HepG2 (cell line): ENCODE data around the gene CAPN9.

ENCODE experiments used
- E2F5 ChIP-seq: sonication (generic); formaldehyde crosslinking; conservative IDR thresholded peaks from 2 replicates; pipeline ENCODE4 v1.4.0; 2020; ENCODE audit warnings: missing genetic modification reagents
- EP300 ChIP-seq, 3 experiments: sonication (generic) in 1 of 3; formaldehyde crosslinking in 1 of 3; IDR thresholded peaks; 2 replicates each; pipeline versions ENCODE4 v1.5.1 to v1.6.1; 2011 to 2020; ENCODE audit warnings: low read depth in 2 of 3, low read length in 2 of 3, borderline replicate concordance in 1 of 3, improper control_type of control experiment in 1 of 3, mild to moderate bottlenecking in 1 of 3, missing genetic modification reagents in 1 of 3, moderate library complexity in 1 of 3
- FOXA3 ChIP-seq: IDR thresholded peaks from 2 replicates; pipeline ENCODE4 v1.6.1; 2016; ENCODE audit warnings: missing genetic modification reagents, missing compliant biosample characterization
- FOXK1 ChIP-seq: sonication (generic); formaldehyde crosslinking; IDR thresholded peaks from 2 replicates; pipeline ENCODE4 v1.4.0; 2020; ENCODE audit warnings: low read depth, missing genetic modification reagents, borderline replicate concordance
- KDM5B ChIP-seq: sonication (generic); formaldehyde crosslinking; IDR thresholded peaks from 2 replicates; pipeline ENCODE4 v1.4.0; 2020; ENCODE audit warnings: missing genetic modification reagents, mild to moderate bottlenecking, borderline replicate concordance
- MEIS1 ChIP-seq: sonication (generic); formaldehyde crosslinking; IDR thresholded peaks from 2 replicates; pipeline ENCODE4 v1.9.0; 2021; ENCODE audit warnings: mild to moderate bottlenecking, missing genetic modification reagents, moderate library complexity, borderline replicate concordance
- POLR2A ChIP-seq, 2 experiments: IDR thresholded peaks; 2 replicates each; pipeline ENCODE4 v1.6.1; 2011; ENCODE audit warnings: low read depth in 2 of 2, low read length in 2 of 2, mild to moderate bottlenecking in 1 of 2, moderate library complexity in 1 of 2; ENCODE audit not compliant: insufficient read depth in 1 of 2
- ZNF10 ChIP-seq: sonication (generic); formaldehyde crosslinking; IDR thresholded peaks from 2 replicates; pipeline ENCODE4 v1.4.0; 2020; ENCODE audit warnings: mild to moderate bottlenecking, low read depth, missing genetic modification reagents, borderline replicate concordance

- TF ChIP-seq FOXK1 (no peak), POLR2A (IDR thresholded peaks at IDR 0.05; ENCODE audit: insufficient read depth in 1 of 2, low read depth in 2 of 2, low read length in 2 of 2) (no peak), E2F5 (CRISPR knock-in tag) (no peak), FOXA3 (CRISPR knock-in tag) (no peak), ZNF10 (CRISPR knock-in tag) (no peak), KDM5B (no peak), EP300 (IDR thresholded peaks at IDR 0.05; ENCODE audit: low read depth in 2 of 2, low read length in 2 of 2) (no peak), EP300 (CRISPR knock-in tag; IDR thresholded peaks at IDR 0.05; ENCODE audit: borderline replicate concordance) (no peak), MEIS1 (CRISPR knock-in tag) (no peak)
These were observed 3.3 kb upstream of the CAPN9 start for GRCh38 chr1:230743899-230744298.
